Measurements from ENCODE around the gene SLC23A1.

SLC23A1 gene

GRCh38 chr5:139383275-139383992 is at the start of gene SLC23A1:
Gene SLC23A1 (minus strand): TSS chr5:139383297. CDS start chr5:139383253, 44 bp downstream.
- peaks cover 0 to under 1% (median 0%) of the 10 kb centered on the region in 3 donors for H3K36me3 ChIP-seq
- H3K27me3 ChIP-seq = no peaks in the 10 kb centered on the region
- no peak within 1 kb of the TSS for H3K4me3 ChIP-seq
- H3K4me1 ChIP-seq = peaks cover 0 to 17% (median 8%) of the 10 kb centered on the region in 4 donors
- no peak for DNase-seq
- intact Hi-C loops (cut with DNase I; ENCODE audit: low total_unique reads) = no loop called here
- peak within 1 kb of the TSS in 1 of 2 donors; percentile 61 for H3K27ac ChIP-seq
- TF ChIP-seq CTCF (IDR thresholded peaks at IDR 0.05) = no peak
- no peaks in the 10 kb centered on the region for H3K9me3 ChIP-seq

GRCh38 chr5:139431706-139432105 is 48.6 kb upstream of the SLC23A1 start:
- Histone ChIP-seq H3K4me3 (no peak overlapping the region), H3K27me3 (no peaks in the 10 kb centered on the region), H3K36me3 (peaks cover 32 to 64% (median 32%) of the 10 kb centered on the region in 3 donors), H3K27ac (no peak overlapping the region), H3K9me3 (no peaks in the 10 kb centered on the region), H3K4me1 (peaks cover 0 to 8% (median 0%) of the 10 kb centered on the region in 4 donors)
- no peak for TF ChIP-seq CTCF (IDR thresholded peaks at IDR 0.05)
- intact Hi-C loops (cut with DNase I; ENCODE audit: low total_unique reads) = no loop called here
- DNase-seq = no peak

GRCh38 chr5:139430015-139430414 is 46.9 kb upstream of the SLC23A1 start:
- intact Hi-C loops (cut with DNase I; ENCODE audit: low total_unique reads) = no loop called here
- no peak for DNase-seq

GRCh38 chr5:139426203-139426885 is 43.2 kb upstream of the SLC23A1 start:
- TF ChIP-seq CTCF (IDR thresholded peaks at IDR 0.05) = no peak
- H3K4me3 ChIP-seq = no peak overlapping the region
- peaks cover 10 to 53% (median 41%) of the 10 kb centered on the region in 3 donors for H3K36me3 ChIP-seq
- no peaks in the 10 kb centered on the region for H3K27me3 ChIP-seq
- no peaks in the 10 kb centered on the region for H3K9me3 ChIP-seq
- peaks cover 0 to 16% (median 0%) of the 10 kb centered on the region in 4 donors for H3K4me1 ChIP-seq
- peak overlapping the region in 1 of 2 donors; percentile 56 for H3K27ac ChIP-seq
- no peak for DNase-seq
- intact Hi-C loops (cut with DNase I; ENCODE audit: low total_unique reads) = no loop called here

More at GRCh38 chr5:139430015-139430414, 46.9 kb upstream of the SLC23A1 start:
- no peak for TF ChIP-seq CTCF (IDR thresholded peaks at IDR 0.05)
- Histone ChIP-seq H3K9me3 (no peaks in the 10 kb centered on the region), H3K27me3 (no peaks in the 10 kb centered on the region), H3K4me3 (no peak overlapping the region), H3K4me1 (peaks cover 0 to 16% (median 0%) of the 10 kb centered on the region in 4 donors), H3K36me3 (peaks cover 25 to 74% (median 38%) of the 10 kb centered on the region in 3 donors), H3K27ac (no peak overlapping the region)

GRCh38 chr5:139425497-139425896 is 42.4 kb upstream of the SLC23A1 start:
- Histone ChIP-seq H3K36me3 (peaks cover 6 to 49% (median 45%) of the 10 kb centered on the region in 3 donors), H3K9me3 (no peaks in the 10 kb centered on the region), H3K4me1 (peaks cover 0 to 16% (median 0%) of the 10 kb centered on the region in 4 donors), H3K27me3 (no peaks in the 10 kb centered on the region), H3K27ac (no peak overlapping the region), H3K4me3 (no peak overlapping the region)
- no peak for TF ChIP-seq CTCF (IDR thresholded peaks at IDR 0.05)
- intact Hi-C loops (cut with DNase I; ENCODE audit: low total_unique reads) = no loop called here
- DNase-seq = no peak
